ENCODE data around the gene CADM1. TPM values are rescaled to one million over a fixed set of nuclear protein-coding genes. Genes with fewer than 3 reads are reported as not detected.

Gene CADM1
- total RNA-seq, 1 experiment from 2014 or later: not detected

DNA sequence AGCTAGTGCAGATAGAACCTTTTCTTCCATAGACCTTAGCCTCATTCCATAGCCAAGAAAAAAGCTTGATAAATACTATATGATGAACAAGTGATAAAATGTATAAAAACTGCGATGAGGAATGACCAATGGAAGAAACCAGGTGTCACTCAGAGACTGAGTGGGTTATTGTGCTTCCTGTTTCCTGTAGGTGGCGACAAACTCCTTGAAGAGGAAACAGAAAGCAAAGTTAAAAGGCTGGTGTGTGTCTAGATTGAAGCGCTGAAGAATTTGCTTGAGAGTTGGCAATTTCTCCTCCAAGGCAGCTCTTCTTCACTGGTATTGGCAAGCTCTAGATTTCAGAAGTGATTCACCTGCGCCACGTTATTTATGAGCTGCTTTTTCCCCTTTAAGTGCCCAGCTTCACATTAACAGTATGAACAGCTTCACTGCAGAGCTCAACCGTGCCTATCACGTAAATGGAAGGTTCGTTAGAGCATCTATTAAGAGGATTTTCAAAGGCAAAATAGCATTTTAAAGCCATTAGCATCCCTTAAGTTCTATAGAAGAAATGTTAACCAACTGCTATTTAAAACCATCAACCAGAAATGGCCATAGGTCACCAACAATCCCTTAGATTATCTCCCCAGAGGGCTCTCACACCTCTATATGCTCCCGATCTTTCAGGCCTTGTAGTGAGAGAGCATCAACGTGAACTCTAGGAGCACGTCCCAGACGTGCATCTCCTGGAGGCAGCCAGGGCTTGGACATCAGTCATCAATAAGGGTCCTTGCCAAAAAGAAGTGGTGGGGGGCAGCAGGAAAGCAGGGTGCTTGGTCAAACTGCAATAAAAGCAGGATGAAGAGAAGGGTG, 179.4 kb downstream of the CADM1 start:
- no TSS peak for BruUV-seq (replicated peaks)
- POLR2A ChIA-PET: no interaction called here
- CTCF ChIA-PET: interaction anchor here (0.6 to 2.5 kb wide), 27 partner anchors 9 to 1511 kb away, joined by 3 to 12 read pairs (median 4); no protein-coding TSS in a partner anchor

GRCh38 chr11:115322553-115323203, 181.5 kb downstream of the CADM1 start:
- CTCF ChIA-PET: interaction anchor here (0.8 to 1.0 kb wide), 2 partner anchors 9 to 238 kb away, joined by 3 read pairs; no protein-coding TSS in a partner anchor
- no peak overlapping the region for H3K4me3 Mint-ChIP-seq (ENCODE audit: unreplicated experiment)
- no TSS peak for BruUV-seq (replicated peaks)
- H3K27me3 Mint-ChIP-seq (ENCODE audit: insufficient read depth, unreplicated experiment): peaks cover 31% of the 10 kb centered on the region
- TF ChIP-seq, protein P1, sequence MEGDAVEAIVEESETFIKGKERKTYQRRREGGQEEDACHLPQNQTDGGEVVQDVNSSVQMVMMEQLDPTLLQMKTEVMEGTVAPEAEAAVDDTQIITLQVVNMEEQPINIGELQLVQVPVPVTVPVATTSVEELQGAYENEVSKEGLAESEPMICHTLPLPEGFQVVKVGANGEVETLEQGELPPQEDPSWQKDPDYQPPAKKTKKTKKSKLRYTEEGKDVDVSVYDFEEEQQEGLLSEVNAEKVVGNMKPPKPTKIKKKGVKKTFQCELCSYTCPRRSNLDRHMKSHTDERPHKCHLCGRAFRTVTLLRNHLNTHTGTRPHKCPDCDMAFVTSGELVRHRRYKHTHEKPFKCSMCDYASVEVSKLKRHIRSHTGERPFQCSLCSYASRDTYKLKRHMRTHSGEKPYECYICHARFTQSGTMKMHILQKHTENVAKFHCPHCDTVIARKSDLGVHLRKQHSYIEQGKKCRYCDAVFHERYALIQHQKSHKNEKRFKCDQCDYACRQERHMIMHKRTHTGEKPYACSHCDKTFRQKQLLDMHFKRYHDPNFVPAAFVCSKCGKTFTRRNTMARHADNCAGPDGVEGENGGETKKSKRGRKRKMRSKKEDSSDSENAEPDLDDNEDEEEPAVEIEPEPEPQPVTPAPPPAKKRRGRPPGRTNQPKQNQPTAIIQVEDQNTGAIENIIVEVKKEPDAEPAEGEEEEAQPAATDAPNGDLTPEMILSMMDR (IDR thresholded peaks at IDR 0.05; ENCODE audit: unreplicated experiment): no peak
- no peaks in the 10 kb centered on the region for H3K9me3 Mint-ChIP-seq (ENCODE audit: unreplicated experiment)
- no peak for DNase-seq (ENCODE audit: unreplicated experiment)
- no peak overlapping the region for H3K27ac Mint-ChIP-seq (ENCODE audit: low read depth, unreplicated experiment)
- intact Hi-C loops (cut with micrococcal nuclease): loop anchor here (5.0 kb wide), 2 partner anchors 150 to 545 kb away; no protein-coding TSS in a partner anchor
- H3K36me3 Mint-ChIP-seq (ENCODE audit: insufficient read depth, unreplicated experiment): no peaks in the 10 kb centered on the region
- POLR2A ChIA-PET: no interaction called here
- peaks cover 11% of the 10 kb centered on the region for H3K4me1 Mint-ChIP-seq (ENCODE audit: insufficient read depth, unreplicated experiment)

More for the DNA sequence above, 179.4 kb downstream of the CADM1 start:
- peaks cover 36% of the 10 kb centered on the region for H3K27me3 Mint-ChIP-seq (ENCODE audit: insufficient read depth, unreplicated experiment)
- no peak overlapping the region for H3K27ac Mint-ChIP-seq (ENCODE audit: low read depth, unreplicated experiment)
- intact Hi-C loops (cut with micrococcal nuclease): loop anchor here (1.0 to 5.0 kb wide), 3 partner anchors 153 to 1316 kb away; no protein-coding TSS in a partner anchor
- no peaks in the 10 kb centered on the region for H3K9me3 Mint-ChIP-seq (ENCODE audit: unreplicated experiment)
- DNase-seq (ENCODE audit: unreplicated experiment): peak; percentile 68
- TF ChIP-seq, protein P1 (IDR thresholded peaks at IDR 0.05; ENCODE audit: unreplicated experiment): peak; percentile 72
- no peak overlapping the region for H3K4me3 Mint-ChIP-seq (ENCODE audit: unreplicated experiment)
- peaks cover 6% of the 10 kb centered on the region for H3K4me1 Mint-ChIP-seq (ENCODE audit: insufficient read depth, unreplicated experiment)
- no peaks in the 10 kb centered on the region for H3K36me3 Mint-ChIP-seq (ENCODE audit: insufficient read depth, unreplicated experiment)

GRCh38 chr11:115321605-115322289, 182.5 kb downstream of the CADM1 start:
- Mint-ChIP-seq H3K36me3 (ENCODE audit: insufficient read depth, unreplicated experiment) (no peaks in the 10 kb centered on the region), H3K27ac (ENCODE audit: low read depth, unreplicated experiment) (no peak overlapping the region), H3K9me3 (ENCODE audit: unreplicated experiment) (no peaks in the 10 kb centered on the region), H3K4me1 (ENCODE audit: insufficient read depth, unreplicated experiment) (peaks cover 12% of the 10 kb centered on the region), H3K27me3 (ENCODE audit: insufficient read depth, unreplicated experiment) (peaks cover 28% of the 10 kb centered on the region), H3K4me3 (ENCODE audit: unreplicated experiment) (no peak overlapping the region)
- ChIA-PET CTCF (interaction anchor here (0.5 to 0.6 kb wide), 2 partner anchors 150 to 581 kb away, joined by 3 to 4 read pairs; no protein-coding TSS in a partner anchor), POLR2A (no interaction called here)
- no peak for DNase-seq (ENCODE audit: unreplicated experiment)
- intact Hi-C loops (cut with micrococcal nuclease): loop anchor here (5.0 kb wide), 2 partner anchors 149 to 544 kb away; no protein-coding TSS in a partner anchor
- no TSS peak for BruUV-seq (replicated peaks)
- TF ChIP-seq, protein P1 (IDR thresholded peaks at IDR 0.05; ENCODE audit: unreplicated experiment): no peak
